ENCODE measurements around the gene ARGLU1.

The ARGLU1 gene

DNA sequence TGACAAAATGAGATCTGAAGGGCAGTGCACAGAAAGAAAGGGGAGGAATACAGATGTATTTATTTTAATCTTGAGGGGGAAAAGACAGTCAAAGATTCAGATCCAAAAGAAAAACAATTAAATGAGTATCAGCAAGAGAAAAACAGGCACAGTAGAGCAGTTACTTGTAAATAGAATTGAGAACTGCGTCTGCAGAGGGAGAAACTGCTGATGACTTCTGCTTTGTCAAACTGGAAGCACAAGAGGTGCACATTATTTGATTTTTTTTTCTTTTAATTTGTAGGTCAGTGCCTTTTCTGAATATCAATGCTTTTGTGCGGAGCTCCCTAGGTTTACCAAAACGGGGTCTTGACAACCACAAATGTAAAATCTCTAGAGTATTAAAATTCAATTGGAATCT is 69.8 kb downstream of the ARGLU1 start:
- Histone ChIP-seq H3K4ac (ENCODE audit: low read depth, low read length) (no peak overlapping the region), H2BK5ac (ENCODE audit: low read depth, low read length, poor library complexity) (no peak overlapping the region), H2AFZ (ENCODE audit: insufficient read depth, low read length, poor library complexity) (no peak overlapping the region), H3K9me3 (ENCODE audit: insufficient read depth, low read depth, low read length) (no peaks in the 10 kb centered on the region), H3K4me3 (ENCODE audit: low read depth, low read length) (no peak overlapping the region), H3K27me3 (ENCODE audit: insufficient read depth, low read length) (no peaks in the 10 kb centered on the region), H3K23ac (ENCODE audit: low read length) (no peak overlapping the region), H3K4me2 (ENCODE audit: low read length) (no peak overlapping the region), H3K14ac (ENCODE audit: low read length) (no peak overlapping the region), H2AK5ac (ENCODE audit: low read length) (no peak overlapping the region), H3K36me3 (ENCODE audit: control insufficient read depth in 1 of 2, insufficient read depth in 2 of 2, low read length in 2 of 2) (peaks cover 11 to 21% of the 10 kb centered on the region in 2 experiments), H3K4me1 (ENCODE audit: control insufficient read depth in 1 of 2, insufficient read depth in 2 of 2, low read length in 2 of 2) (peaks cover 0 to 6% of the 10 kb centered on the region in 2 experiments), H2BK12ac (ENCODE audit: low read length) (no peak overlapping the region), H4K12ac (ENCODE audit: low read depth, low read length) (no peak overlapping the region), H3K9ac (ENCODE audit: low read length) (no peak overlapping the region), H3K79me2 (ENCODE audit: control insufficient read depth, insufficient read depth, low read length, poor library complexity) (no peaks in the 10 kb centered on the region), H3K27ac (ENCODE audit: low read depth, low read length) (no peak overlapping the region), H4K91ac (ENCODE audit: low read depth, low read length) (no peak overlapping the region), H3K79me1 (ENCODE audit: low read length) (peaks cover 2% of the 10 kb centered on the region), H2BK120ac (ENCODE audit: insufficient read depth, low read length, poor library complexity) (no peak overlapping the region), H3K18ac (ENCODE audit: low read length) (no peak overlapping the region), H4K8ac (ENCODE audit: low read depth, low read length) (no peak overlapping the region)
- DNase-seq: no peak
- WGBS (ENCODE audit: extremely low coverage, insufficient coverage, insufficient read length): no CpG with 5 or more reads among the region's 3 CpGs

DNA sequence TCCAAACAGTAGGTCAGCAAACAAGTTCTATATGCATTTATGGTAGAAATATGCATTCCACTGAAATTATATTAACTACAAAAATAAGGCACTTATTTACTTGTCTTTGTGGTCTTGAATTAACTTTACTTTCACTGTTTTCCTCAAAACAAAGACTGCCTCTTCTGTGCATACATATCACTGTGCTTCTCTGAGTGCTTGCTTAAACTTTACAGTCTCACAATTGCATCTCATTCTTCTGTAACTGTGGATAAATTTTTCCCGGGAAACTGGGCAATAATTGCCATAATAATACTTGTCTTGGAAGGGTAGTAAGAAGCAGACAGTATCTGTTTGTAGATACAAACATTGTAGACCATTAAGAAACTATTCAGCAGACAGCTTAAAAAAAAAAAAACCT is 70.9 kb downstream of the ARGLU1 start:
- Histone ChIP-seq H3K9me3 (ENCODE audit: insufficient read depth, low read depth, low read length) (no peaks in the 10 kb centered on the region), H3K14ac (ENCODE audit: low read length) (no peak overlapping the region), H3K79me1 (ENCODE audit: low read length) (peaks cover 2% of the 10 kb centered on the region), H2BK12ac (ENCODE audit: low read length) (no peak overlapping the region), H2AK5ac (ENCODE audit: low read length) (no peak overlapping the region), H3K4ac (ENCODE audit: low read depth, low read length) (no peak overlapping the region), H4K12ac (ENCODE audit: low read depth, low read length) (no peak overlapping the region), H3K23ac (ENCODE audit: low read length) (no peak overlapping the region), H3K36me3 (ENCODE audit: control insufficient read depth in 1 of 2, insufficient read depth in 2 of 2, low read length in 2 of 2) (peaks cover 22 to 27% of the 10 kb centered on the region in 2 experiments), H3K79me2 (ENCODE audit: control insufficient read depth, insufficient read depth, low read length, poor library complexity) (no peaks in the 10 kb centered on the region), H3K27me3 (ENCODE audit: insufficient read depth, low read length) (no peaks in the 10 kb centered on the region), H2BK120ac (ENCODE audit: insufficient read depth, low read length, poor library complexity) (no peak overlapping the region), H3K4me1 (ENCODE audit: control insufficient read depth in 1 of 2, insufficient read depth in 2 of 2, low read length in 2 of 2) (peaks cover 0 to 6% of the 10 kb centered on the region in 2 experiments), H4K91ac (ENCODE audit: low read depth, low read length) (no peak overlapping the region), H3K9ac (ENCODE audit: low read length) (no peak overlapping the region), H3K18ac (ENCODE audit: low read length) (no peak overlapping the region), H3K27ac (ENCODE audit: low read depth, low read length) (no peak overlapping the region), H2AFZ (ENCODE audit: insufficient read depth, low read length, poor library complexity) (no peak overlapping the region), H2BK5ac (ENCODE audit: low read depth, low read length, poor library complexity) (no peak overlapping the region), H4K8ac (ENCODE audit: low read depth, low read length) (no peak overlapping the region), H3K4me2 (ENCODE audit: low read length) (no peak overlapping the region), H3K4me3 (ENCODE audit: low read depth, low read length) (no peak overlapping the region)
- DNase-seq: no peak
- WGBS (ENCODE audit: extremely low coverage, insufficient coverage, insufficient read length): no CpG with 5 or more reads among the region's 1 CpG

DNA sequence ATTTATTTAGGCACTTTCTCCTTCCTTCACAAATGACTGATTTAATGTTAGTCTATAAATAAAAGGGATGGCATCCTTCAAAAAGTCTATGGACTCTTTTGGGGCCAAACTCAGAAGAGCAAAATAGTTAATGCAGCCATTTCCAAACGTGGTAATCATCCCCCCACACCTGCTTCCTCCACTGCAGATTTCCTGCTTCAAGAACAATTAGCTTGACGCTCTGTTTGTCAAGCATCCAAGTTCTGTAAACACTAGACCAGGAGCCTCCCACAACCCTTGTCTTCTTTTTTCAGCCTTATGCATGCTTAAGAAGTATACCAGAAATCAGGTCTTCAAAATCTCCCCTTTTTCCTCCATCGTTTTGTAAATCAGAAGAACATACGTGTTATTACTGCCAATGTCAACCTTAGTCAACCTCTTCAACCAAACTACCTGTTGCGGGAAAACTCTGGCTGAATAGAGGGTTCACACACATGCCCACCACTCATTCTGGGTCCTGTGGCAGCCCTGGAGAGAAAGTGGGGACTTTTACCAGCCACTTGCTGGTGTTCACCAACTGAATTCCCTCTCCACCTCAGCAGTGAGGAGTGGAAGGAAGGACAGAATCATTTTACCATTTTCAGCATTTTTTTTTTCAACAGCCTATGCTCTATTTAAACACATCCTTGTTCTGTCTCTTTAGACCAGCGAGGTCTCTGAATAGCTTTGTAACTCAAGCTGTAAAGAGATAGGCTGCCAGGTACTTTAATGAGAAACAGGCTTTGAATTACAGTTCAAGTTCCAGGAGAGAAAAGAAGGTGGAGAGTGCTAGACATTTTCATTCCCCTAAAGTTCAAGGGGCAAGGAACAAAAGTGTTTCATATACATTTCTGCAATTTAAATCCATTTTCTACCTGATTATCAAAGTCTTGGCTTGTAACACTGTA is 71.6 kb downstream of the ARGLU1 start:
- Histone ChIP-seq H4K91ac (ENCODE audit: low read depth, low read length) (no peak overlapping the region), H4K8ac (ENCODE audit: low read depth, low read length) (no peak overlapping the region), H3K23ac (ENCODE audit: low read length) (no peak overlapping the region), H3K9ac (ENCODE audit: low read length) (peak overlapping the region; percentile 28), H3K27me3 (ENCODE audit: insufficient read depth, low read length) (no peaks in the 10 kb centered on the region), H3K18ac (ENCODE audit: low read length) (no peak overlapping the region), H3K14ac (ENCODE audit: low read length) (no peak overlapping the region), H3K4me2 (ENCODE audit: low read length) (no peak overlapping the region), H3K36me3 (ENCODE audit: control insufficient read depth in 1 of 2, insufficient read depth in 2 of 2, low read length in 2 of 2) (peaks cover 28 to 34% of the 10 kb centered on the region in 2 experiments), H2AK5ac (ENCODE audit: low read length) (no peak overlapping the region), H3K9me3 (ENCODE audit: insufficient read depth, low read depth, low read length) (no peaks in the 10 kb centered on the region), H3K79me1 (ENCODE audit: low read length) (peaks cover 2% of the 10 kb centered on the region), H3K27ac (ENCODE audit: low read depth, low read length) (no peak overlapping the region), H2AFZ (ENCODE audit: insufficient read depth, low read length, poor library complexity) (no peak overlapping the region), H3K4ac (ENCODE audit: low read depth, low read length) (no peak overlapping the region), H4K12ac (ENCODE audit: low read depth, low read length) (no peak overlapping the region), H3K4me1 (ENCODE audit: control insufficient read depth in 1 of 2, insufficient read depth in 2 of 2, low read length in 2 of 2) (peaks cover 0 to 6% of the 10 kb centered on the region in 2 experiments), H3K4me3 (ENCODE audit: low read depth, low read length) (no peak overlapping the region), H2BK12ac (ENCODE audit: low read length) (no peak overlapping the region), H2BK5ac (ENCODE audit: low read depth, low read length, poor library complexity) (no peak overlapping the region), H2BK120ac (ENCODE audit: insufficient read depth, low read length, poor library complexity) (no peak overlapping the region), H3K79me2 (ENCODE audit: control insufficient read depth, insufficient read depth, low read length, poor library complexity) (no peaks in the 10 kb centered on the region)
- DNase-seq: no peak
- no CpG with 5 or more reads among the region's 6 CpGs for WGBS (ENCODE audit: extremely low coverage, insufficient coverage, insufficient read length)

DNA sequence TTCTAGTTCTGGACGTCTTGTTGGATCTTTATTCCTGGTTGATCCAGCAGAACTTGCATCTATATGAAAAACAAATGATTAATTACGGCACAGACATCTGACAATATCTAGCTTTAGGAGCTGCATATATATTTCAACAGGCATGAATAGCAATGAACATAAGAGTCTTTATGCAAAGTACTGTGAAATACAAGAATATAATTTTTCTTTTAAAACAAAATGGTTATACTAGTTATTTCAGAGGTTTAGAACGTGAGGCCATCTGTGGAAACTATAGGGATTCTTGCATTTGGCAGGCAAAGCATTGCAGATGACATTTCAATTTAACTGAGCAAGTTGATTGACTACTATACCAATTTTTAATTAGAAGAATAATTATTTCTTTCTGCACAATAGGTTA is 73.0 kb downstream of the ARGLU1 start:
- Histone ChIP-seq H2BK12ac (ENCODE audit: low read length) (no peak overlapping the region), H4K8ac (ENCODE audit: low read depth, low read length) (no peak overlapping the region), H2AFZ (ENCODE audit: insufficient read depth, low read length, poor library complexity) (no peak overlapping the region), H4K12ac (ENCODE audit: low read depth, low read length) (no peak overlapping the region), H3K9ac (ENCODE audit: low read length) (no peak overlapping the region), H3K79me1 (ENCODE audit: low read length) (peaks cover under 1% of the 10 kb centered on the region), H3K27me3 (ENCODE audit: insufficient read depth, low read length) (no peaks in the 10 kb centered on the region), H3K9me3 (ENCODE audit: insufficient read depth, low read depth, low read length) (no peaks in the 10 kb centered on the region), H3K79me2 (ENCODE audit: control insufficient read depth, insufficient read depth, low read length, poor library complexity) (no peaks in the 10 kb centered on the region), H3K4me3 (ENCODE audit: low read depth, low read length) (no peak overlapping the region), H3K4me2 (ENCODE audit: low read length) (no peak overlapping the region), H2BK120ac (ENCODE audit: insufficient read depth, low read length, poor library complexity) (no peak overlapping the region), H3K36me3 (ENCODE audit: control insufficient read depth in 1 of 2, insufficient read depth in 2 of 2, low read length in 2 of 2) (peaks cover 31 to 34% of the 10 kb centered on the region in 2 experiments), H3K4ac (ENCODE audit: low read depth, low read length) (no peak overlapping the region), H4K91ac (ENCODE audit: low read depth, low read length) (no peak overlapping the region), H3K23ac (ENCODE audit: low read length) (no peak overlapping the region), H2AK5ac (ENCODE audit: low read length) (no peak overlapping the region), H3K27ac (ENCODE audit: low read depth, low read length) (no peak overlapping the region), H2BK5ac (ENCODE audit: low read depth, low read length, poor library complexity) (no peak overlapping the region), H3K14ac (ENCODE audit: low read length) (no peak overlapping the region), H3K4me1 (ENCODE audit: control insufficient read depth in 1 of 2, insufficient read depth in 2 of 2, low read length in 2 of 2) (peaks cover 0 to under 1% of the 10 kb centered on the region in 2 experiments), H3K18ac (ENCODE audit: low read length) (no peak overlapping the region)
- DNase-seq: no peak
- no CpG with 5 or more reads among the region's 3 CpGs for WGBS (ENCODE audit: extremely low coverage, insufficient coverage, insufficient read length)

Measured in trophoblast cell (in vitro differentiated cells and primary cell).